Activated T-helper 2 cell treated with anti-CD3 and anti-CD28 coated beads, Interferon-gamma antibody, Interleukin-2, Interleukin-4, amounts not matched to agents 10 μg/mL and 5 μg/mL and 100 μg/mL, durations not matched to agents 14 hours and 24 hours and 36 hours (primary cell): Measurements from ENCODE around the gene SPPL3. TPM values are rescaled to one million over a fixed set of nuclear protein-coding genes. Genes with fewer than 3 reads are reported as not detected.

Experiments used
- DNase-seq: peaks from one replicate; pipeline ENCODE4 v3.0.0; 2021; ENCODE audit warnings: low spot score
- H3K27ac Mint-ChIP-seq: one replicate; pipeline ENCODE4 v1.8.0; 2021; ENCODE audit warnings: mixed read lengths
- H3K27me3 Mint-ChIP-seq: one replicate; pipeline ENCODE4 v1.8.0; 2021; ENCODE audit warnings: low read depth, mixed read lengths
- H3K36me3 Mint-ChIP-seq: one replicate; pipeline ENCODE4 v1.8.0; 2021; ENCODE audit warnings: low read depth, mixed read lengths
- H3K4me1 Mint-ChIP-seq: one replicate; pipeline ENCODE4 v1.8.0; 2021; ENCODE audit warnings: low read depth, mixed read lengths
- H3K4me3 Mint-ChIP-seq: one replicate; pipeline ENCODE4 v1.8.0; 2021; ENCODE audit warnings: low read depth, mild to moderate bottlenecking, moderate library complexity, mixed read lengths
- H3K9me3 Mint-ChIP-seq: one replicate; pipeline ENCODE4 v1.8.0; 2021; ENCODE audit warnings: mixed read lengths
- intact Hi-C: fragments of 100-400 bp; cut with micrococcal nuclease; formaldehyde crosslinking; loops from one replicate; pipeline ENCODE4 v1.15.1; 2023
- total RNA-seq: library from RNA; stranded (reverse); gene quantifications from 2 replicates; pipeline ENCODE4 v1.2.3, GENCODE V29; 2022

SPPL3 gene
- total RNA-seq, 1 donor from 2014 or later = 33.4 TPM

DNA sequence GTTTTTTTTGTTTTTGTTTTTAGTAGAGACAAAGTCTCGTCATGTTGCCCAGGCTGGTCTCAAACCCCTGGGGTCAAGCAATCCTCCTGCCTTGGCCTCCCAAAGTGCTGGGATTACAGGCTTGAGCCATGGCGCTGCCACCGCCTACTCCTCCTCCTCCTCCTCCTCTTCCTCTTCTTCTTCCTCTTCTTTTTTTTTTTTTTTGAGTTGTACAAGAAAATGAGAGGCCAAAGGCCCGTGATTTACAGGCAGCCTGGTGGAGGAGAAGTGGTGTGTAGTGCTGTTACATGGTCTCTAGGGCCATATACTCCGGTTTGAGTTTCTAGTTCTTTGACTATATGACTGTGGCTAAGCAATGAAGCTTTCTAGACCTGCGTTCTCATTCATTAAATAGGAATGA is 29.6 kb upstream of the SPPL3 start:
- Mint-ChIP-seq H3K27me3 (peaks cover 11% of the 10 kb centered on the region), H3K36me3 (no peaks in the 10 kb centered on the region), H3K4me1 (no peaks in the 10 kb centered on the region), H3K4me3 (no peak overlapping the region), H3K9me3 (no peaks in the 10 kb centered on the region), H3K27ac (no peak overlapping the region)
- no peak for DNase-seq
- intact Hi-C loops = no loop called here

GRCh38 chr12:120932956-120933526 is 28.9 kb upstream of the SPPL3 start:
- Mint-ChIP-seq H3K4me1 (no peaks in the 10 kb centered on the region), H3K36me3 (no peaks in the 10 kb centered on the region), H3K4me3 (no peak overlapping the region), H3K27ac (no peak overlapping the region), H3K27me3 (peaks cover 11% of the 10 kb centered on the region), H3K9me3 (no peaks in the 10 kb centered on the region)
- intact Hi-C loops = no loop called here
- DNase-seq = no peak

- no peaks in the 10 kb centered on the region for H3K9me3 Mint-ChIP-seq
- H3K4me1 Mint-ChIP-seq = no peaks in the 10 kb centered on the region
- no peak for DNase-seq
- intact Hi-C loops = no loop called here
- no peak overlapping the region for H3K27ac Mint-ChIP-seq
- H3K27me3 Mint-ChIP-seq = peaks cover 8% of the 10 kb centered on the region
- H3K4me3 Mint-ChIP-seq = no peak overlapping the region
- H3K36me3 Mint-ChIP-seq = no peaks in the 10 kb centered on the region
Measured at GRCh38 chr12:120932058-120932457, 27.9 kb upstream of the SPPL3 start.

GRCh38 chr12:120930032-120930431 is 25.9 kb upstream of the SPPL3 start:
- intact Hi-C loops = no loop called here
- Mint-ChIP-seq H3K27me3 (peaks cover 5% of the 10 kb centered on the region), H3K27ac (no peak overlapping the region), H3K36me3 (no peaks in the 10 kb centered on the region), H3K4me3 (no peak overlapping the region), H3K9me3 (no peaks in the 10 kb centered on the region), H3K4me1 (no peaks in the 10 kb centered on the region)
- DNase-seq = no peak

DNA sequence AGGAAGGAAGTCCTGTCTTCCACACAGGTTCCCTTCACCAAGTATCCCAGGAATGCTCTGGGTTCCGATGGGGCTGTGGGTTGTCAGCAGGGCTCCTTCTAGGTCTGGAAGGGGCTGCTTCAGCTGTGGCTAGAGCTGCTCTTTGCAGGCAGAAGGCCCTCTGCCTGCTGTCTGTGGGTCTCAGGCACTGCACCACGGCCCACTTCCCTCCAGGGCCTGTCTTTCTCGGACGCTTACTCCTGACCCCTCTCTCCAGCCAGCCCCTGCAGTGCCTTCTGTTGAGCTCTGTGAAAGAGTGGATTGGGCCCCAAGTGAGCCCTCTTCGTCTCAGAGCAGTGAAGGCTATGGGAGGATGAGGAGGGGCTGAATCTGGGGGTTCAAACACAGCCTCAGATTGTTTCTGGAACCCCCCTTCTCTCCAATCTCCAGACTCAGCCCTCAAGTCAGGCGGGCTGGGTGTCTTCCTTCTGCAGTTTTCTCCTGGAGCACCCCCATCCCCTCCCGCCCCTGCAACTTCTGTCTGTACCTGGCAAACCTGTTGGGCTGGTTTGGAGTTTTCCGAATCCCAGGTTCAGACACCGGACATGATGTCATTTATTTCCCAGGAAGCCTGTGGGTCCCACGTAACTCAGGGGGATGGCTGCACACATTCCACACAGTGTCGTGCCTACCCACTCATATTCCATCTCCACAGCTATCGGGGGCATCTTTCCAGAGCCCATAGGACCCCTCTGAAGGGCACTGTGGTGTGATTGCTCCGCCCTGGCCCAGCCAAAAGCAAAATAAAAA is 24.9 kb upstream of the SPPL3 start:
- Mint-ChIP-seq H3K27me3 (peaks cover 5% of the 10 kb centered on the region), H3K9me3 (no peaks in the 10 kb centered on the region), H3K4me1 (no peaks in the 10 kb centered on the region), H3K36me3 (no peaks in the 10 kb centered on the region), H3K4me3 (no peak overlapping the region), H3K27ac (no peak overlapping the region)
- intact Hi-C loops = no loop called here
- DNase-seq = no peak

DNA sequence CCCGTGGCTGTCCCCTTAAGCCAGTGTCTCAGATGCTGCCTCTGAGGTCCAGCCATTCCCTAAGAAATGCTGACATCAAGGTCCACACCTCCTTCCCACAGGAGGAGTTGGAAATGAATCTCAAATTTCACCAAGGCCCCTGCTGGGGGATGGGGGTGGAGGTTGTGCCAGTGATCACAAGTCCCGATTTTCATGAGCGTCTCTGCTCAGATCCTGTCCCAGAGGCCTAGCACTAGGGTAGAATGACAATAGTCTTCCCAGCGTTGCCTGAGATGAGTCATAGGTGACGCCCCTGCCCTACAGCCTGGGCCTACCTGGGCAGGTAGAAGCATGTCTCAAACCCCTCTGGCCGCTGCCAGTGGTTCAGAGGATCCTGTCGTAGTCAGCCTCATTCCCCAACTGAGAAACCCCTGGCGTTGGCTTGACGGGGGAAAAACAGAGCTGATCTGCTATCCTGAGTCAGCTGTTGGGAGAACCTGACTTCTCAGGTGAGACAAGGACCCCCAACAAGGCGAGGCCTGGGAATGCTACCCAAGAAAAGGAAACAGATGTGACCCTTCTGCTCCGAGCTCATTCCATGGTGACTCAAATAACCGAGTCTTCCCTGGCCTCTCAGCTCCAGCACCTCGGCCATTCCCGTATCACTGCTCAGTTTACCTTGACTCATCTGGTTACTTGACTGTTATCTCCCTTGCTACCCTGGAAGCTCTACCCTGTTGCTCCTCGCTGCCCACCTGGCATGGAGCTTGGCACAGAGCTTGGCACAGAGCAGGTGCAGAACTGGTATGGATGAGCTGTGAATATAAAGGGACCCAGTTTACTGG is 21.8 kb upstream of the SPPL3 start:
- intact Hi-C loops = no loop called here
- no peak overlapping the region for H3K4me3 Mint-ChIP-seq
- DNase-seq = no peak
- no peaks in the 10 kb centered on the region for H3K27me3 Mint-ChIP-seq
- no peaks in the 10 kb centered on the region for H3K9me3 Mint-ChIP-seq
- no peaks in the 10 kb centered on the region for H3K4me1 Mint-ChIP-seq
- no peak overlapping the region for H3K27ac Mint-ChIP-seq
- H3K36me3 Mint-ChIP-seq = no peaks in the 10 kb centered on the region

- H3K4me1 Mint-ChIP-seq = no peaks in the 10 kb centered on the region
- H3K27ac Mint-ChIP-seq = no peak overlapping the region
- intact Hi-C loops = no loop called here
- peaks cover 3% of the 10 kb centered on the region for H3K36me3 Mint-ChIP-seq
- no peak overlapping the region for H3K4me3 Mint-ChIP-seq
- peaks cover 11% of the 10 kb centered on the region for H3K9me3 Mint-ChIP-seq
- H3K27me3 Mint-ChIP-seq = no peaks in the 10 kb centered on the region
- no peak for DNase-seq
Measured at GRCh38 chr12:120922279-120922678, 18.1 kb upstream of the SPPL3 start.

DNA sequence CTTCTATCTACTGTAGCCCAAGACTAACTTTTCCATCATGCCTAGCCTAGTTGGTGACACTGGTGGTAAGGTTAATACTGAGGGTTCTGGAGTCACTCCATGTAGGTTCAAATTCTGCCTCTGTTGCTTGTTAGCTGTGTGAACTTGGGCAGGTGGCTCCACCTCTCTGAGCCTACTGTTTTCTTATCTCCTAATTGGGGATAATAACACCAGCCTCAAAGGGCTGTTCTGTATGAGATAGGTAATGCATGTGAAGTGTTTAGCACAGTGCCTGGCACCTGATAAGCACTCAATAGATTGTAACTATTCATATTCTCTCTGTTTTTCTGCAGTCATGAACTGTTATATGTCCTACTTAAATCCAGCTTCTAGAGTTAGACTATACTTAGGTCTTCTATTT is 17.5 kb upstream of the SPPL3 start:
- no peak overlapping the region for H3K4me3 Mint-ChIP-seq
- no peaks in the 10 kb centered on the region for H3K27me3 Mint-ChIP-seq
- H3K9me3 Mint-ChIP-seq = peaks cover 15% of the 10 kb centered on the region
- intact Hi-C loops = no loop called here
- no peak overlapping the region for H3K27ac Mint-ChIP-seq
- peaks cover 3% of the 10 kb centered on the region for H3K36me3 Mint-ChIP-seq
- H3K4me1 Mint-ChIP-seq = no peaks in the 10 kb centered on the region
- DNase-seq = no peak

DNA sequence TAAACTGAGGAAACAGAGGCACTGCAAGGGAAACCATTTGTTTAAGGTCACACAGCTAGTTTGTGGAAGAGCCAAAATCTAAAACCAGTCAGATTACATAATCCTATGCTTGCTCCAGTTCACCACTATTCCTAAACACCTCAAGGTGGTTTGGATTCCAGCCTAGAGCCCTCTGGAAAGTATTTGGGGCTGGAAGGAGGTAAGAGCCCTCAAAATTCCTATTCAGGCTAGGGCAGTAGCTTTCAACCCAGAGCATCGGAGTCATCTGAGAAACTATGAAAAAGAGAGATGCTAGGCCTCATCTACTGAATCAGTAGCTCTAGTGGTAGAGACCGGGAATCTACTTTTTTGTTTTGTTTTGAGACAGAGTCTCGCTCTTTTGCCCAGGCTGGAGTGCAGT is 16.0 kb upstream of the SPPL3 start:
- H3K27me3 Mint-ChIP-seq = no peaks in the 10 kb centered on the region
- H3K4me3 Mint-ChIP-seq = no peak overlapping the region
- H3K36me3 Mint-ChIP-seq = peaks cover 3% of the 10 kb centered on the region
- intact Hi-C loops = no loop called here
- H3K9me3 Mint-ChIP-seq = peaks cover 17% of the 10 kb centered on the region
- no peak for DNase-seq
- no peak overlapping the region for H3K27ac Mint-ChIP-seq
- H3K4me1 Mint-ChIP-seq = no peaks in the 10 kb centered on the region

GRCh38 chr12:120917748-120918147 is 13.6 kb upstream of the SPPL3 start:
- H3K4me1 Mint-ChIP-seq = no peaks in the 10 kb centered on the region
- no peak for DNase-seq
- no peak overlapping the region for H3K4me3 Mint-ChIP-seq
- intact Hi-C loops = no loop called here
- H3K36me3 Mint-ChIP-seq = peaks cover 3% of the 10 kb centered on the region
- H3K9me3 Mint-ChIP-seq = peaks cover 17% of the 10 kb centered on the region
- H3K27me3 Mint-ChIP-seq = no peaks in the 10 kb centered on the region
- H3K27ac Mint-ChIP-seq = no peak overlapping the region

- H3K36me3 Mint-ChIP-seq = peaks cover 3% of the 10 kb centered on the region
- H3K4me3 Mint-ChIP-seq = no peak overlapping the region
- intact Hi-C loops = no loop called here
- H3K27ac Mint-ChIP-seq = no peak overlapping the region
- DNase-seq = no peak
- no peaks in the 10 kb centered on the region for H3K4me1 Mint-ChIP-seq
- no peaks in the 10 kb centered on the region for H3K27me3 Mint-ChIP-seq
- H3K9me3 Mint-ChIP-seq = peaks cover 17% of the 10 kb centered on the region
Measured at GRCh38 chr12:120916561-120916960, 12.4 kb upstream of the SPPL3 start.

- H3K36me3 Mint-ChIP-seq = peaks cover 3% of the 10 kb centered on the region
- no peak overlapping the region for H3K27ac Mint-ChIP-seq
- peaks cover 1% of the 10 kb centered on the region for H3K27me3 Mint-ChIP-seq
- intact Hi-C loops = no loop called here
- no peak overlapping the region for H3K4me3 Mint-ChIP-seq
- no peak for DNase-seq
- H3K4me1 Mint-ChIP-seq = no peaks in the 10 kb centered on the region
- H3K9me3 Mint-ChIP-seq = peaks cover 17% of the 10 kb centered on the region
Measured at GRCh38 chr12:120914794-120915193, 10.6 kb upstream of the SPPL3 start.
